Stimulated activated naive CD8-positive, alpha-beta T cell treated with anti-CD3 and anti-CD28 coated beads, Interleukin-15, Interleukin-2, amounts not matched to agents 100 ng/mL and 50 ng/mL, for 24 hours (primary cell): ENCODE data around the gene CCDC71L.

Experiments used
- H3K27ac Mint-ChIP-seq: one replicate; pipeline ENCODE4 v1.8.0; 2021; ENCODE audit warnings: mild to moderate bottlenecking, mixed read lengths
- H3K27me3 Mint-ChIP-seq: one replicate; pipeline ENCODE4 v1.8.0; 2021; ENCODE audit warnings: mixed read lengths
- H3K36me3 Mint-ChIP-seq: one replicate; pipeline ENCODE4 v1.8.0; 2021; ENCODE audit warnings: low read depth, mixed read lengths
- H3K4me1 Mint-ChIP-seq: one replicate; pipeline ENCODE4 v1.8.0; 2021; ENCODE audit warnings: low read depth, mixed read lengths
- H3K4me3 Mint-ChIP-seq: one replicate; pipeline ENCODE4 v1.8.0; 2021; ENCODE audit warnings: mild to moderate bottlenecking, mixed read lengths
- H3K9me3 Mint-ChIP-seq: one replicate; pipeline ENCODE4 v1.8.0; 2021; ENCODE audit warnings: mixed read lengths

The CCDC71L gene

DNA sequence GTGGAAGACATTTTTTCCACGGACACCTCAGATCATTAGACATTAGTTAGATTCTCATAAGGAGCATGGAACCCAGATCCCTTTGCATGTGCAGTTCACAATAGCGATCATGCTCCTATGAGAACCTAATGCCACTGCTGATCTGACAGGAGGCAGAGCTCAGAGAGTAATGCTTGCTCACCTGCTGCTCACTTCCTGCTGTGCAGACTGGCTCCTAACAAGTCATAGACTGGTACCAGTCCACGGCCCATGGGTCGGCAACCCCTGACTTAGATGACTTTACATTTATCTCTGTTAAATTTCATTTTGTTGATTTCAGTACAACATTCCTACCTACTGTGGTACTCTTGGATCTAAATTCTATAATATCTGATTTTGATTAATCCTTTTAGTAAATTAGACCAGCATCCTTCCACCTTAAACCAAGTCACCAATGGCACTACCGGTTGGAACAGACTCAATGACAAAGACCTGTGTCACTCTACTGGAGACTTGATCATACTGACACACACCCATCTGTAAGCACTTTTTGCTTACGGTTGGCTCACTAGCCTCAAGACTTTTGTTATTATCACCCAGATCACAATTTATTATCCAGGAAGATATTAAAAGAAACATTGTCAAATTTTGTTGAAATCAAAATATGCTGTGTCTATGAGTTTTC, 8.0 kb upstream of the CCDC71L start:
- Mint-ChIP-seq H3K4me3 (no peak overlapping the region), H3K27ac (no peak overlapping the region), H3K9me3 (peaks cover 10% of the 10 kb centered on the region)

DNA sequence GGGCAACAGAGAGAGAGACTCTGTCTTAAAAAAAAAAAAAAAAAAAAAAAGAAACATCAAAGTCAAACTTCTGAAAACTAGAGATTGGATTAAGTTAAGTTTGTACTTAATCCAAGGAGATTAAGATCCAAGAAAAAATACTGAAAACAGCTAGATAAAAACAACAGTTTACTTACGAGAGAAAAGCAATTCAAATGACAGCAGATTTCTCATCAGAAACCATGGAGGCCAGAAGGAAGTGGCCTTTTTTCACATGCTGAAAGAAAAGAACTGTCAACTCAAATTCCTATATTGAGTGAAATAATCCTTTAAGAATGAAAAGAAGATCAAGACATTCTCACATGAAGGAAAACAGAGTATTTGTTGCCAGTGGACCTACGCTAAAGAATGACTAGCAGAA, 5.4 kb upstream of the CCDC71L start:
- H3K9me3 Mint-ChIP-seq: no peaks in the 10 kb centered on the region
- H3K27me3 Mint-ChIP-seq: no peaks in the 10 kb centered on the region
- H3K27ac Mint-ChIP-seq: no peak overlapping the region
- H3K36me3 Mint-ChIP-seq: no peaks in the 10 kb centered on the region
- H3K4me1 Mint-ChIP-seq: peaks cover 11% of the 10 kb centered on the region
- H3K4me3 Mint-ChIP-seq: no peak overlapping the region

More for the DNA sequence above, 8.0 kb upstream of the CCDC71L start:
- Mint-ChIP-seq H3K4me1 (peaks cover 6% of the 10 kb centered on the region), H3K36me3 (peaks cover 3% of the 10 kb centered on the region), H3K27me3 (no peaks in the 10 kb centered on the region)

DNA sequence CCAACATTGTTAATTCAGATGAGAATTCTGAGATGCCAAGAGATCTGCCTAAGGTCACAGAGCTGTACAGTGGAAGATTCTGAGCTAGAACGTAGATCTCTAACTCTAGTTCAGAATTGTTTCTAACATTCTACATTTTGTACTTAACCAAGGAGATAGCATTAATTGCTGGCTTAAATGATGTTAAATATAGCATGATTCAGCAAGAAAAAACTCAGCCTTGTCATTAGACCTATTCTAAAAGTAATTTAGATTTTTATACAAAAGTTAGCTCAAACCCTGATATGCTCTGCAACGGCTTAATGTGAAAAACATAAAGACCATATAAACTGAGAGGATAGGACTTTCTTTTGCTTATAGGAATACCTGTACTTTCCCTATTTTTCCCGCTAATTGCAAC, 3.4 kb upstream of the CCDC71L start:
- Mint-ChIP-seq H3K27me3 (no peaks in the 10 kb centered on the region), H3K4me1 (peaks cover 12% of the 10 kb centered on the region), H3K36me3 (no peaks in the 10 kb centered on the region), H3K9me3 (no peaks in the 10 kb centered on the region), H3K27ac (no peak overlapping the region), H3K4me3 (no peak overlapping the region)

DNA sequence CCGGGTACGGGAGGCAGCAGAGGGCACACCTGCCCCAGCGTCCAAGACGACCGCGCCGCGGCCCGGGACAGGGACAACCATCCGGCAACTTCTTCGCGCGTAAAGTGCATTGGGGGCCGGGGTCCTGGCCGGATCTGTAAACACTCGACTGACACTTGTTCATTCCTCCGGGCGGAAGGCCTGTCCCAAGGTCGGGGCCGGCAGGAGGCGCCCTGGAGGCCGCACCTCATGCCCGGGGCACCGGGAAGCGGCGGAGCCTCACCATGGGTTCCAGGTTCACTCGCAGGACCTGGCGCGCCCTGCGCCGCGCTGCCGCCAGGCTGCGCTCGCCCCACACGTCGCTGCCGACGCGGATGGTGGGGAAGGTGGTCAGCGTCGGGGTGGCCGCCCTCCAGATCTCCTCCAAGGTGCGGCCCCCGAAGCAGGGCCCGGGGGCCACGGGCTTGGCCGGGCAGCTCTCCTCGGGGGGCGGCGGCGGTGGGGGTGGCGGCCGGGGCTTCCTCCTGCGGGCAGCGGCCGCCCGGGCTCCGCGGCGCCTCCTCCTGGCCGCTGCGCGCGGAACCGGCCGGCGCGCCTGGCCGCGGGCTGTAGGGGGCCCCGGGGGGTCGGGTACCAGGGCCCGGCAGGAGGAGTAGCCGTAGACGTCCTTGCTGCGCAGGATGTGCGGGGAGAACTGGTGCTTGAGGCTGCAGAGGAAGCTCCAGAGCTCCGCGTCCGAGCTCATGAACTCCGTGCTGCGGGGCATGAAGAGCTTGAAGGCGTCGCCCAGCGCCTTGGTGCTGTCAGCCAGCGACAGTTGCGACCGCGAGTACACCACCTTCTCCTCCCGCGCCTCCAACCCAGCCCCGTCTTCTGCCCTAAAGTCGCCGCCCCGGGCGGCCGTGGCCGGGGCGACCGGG, 746 bp downstream of the CCDC71L start:
- Mint-ChIP-seq H3K9me3 (no peaks in the 10 kb centered on the region), H3K36me3 (no peaks in the 10 kb centered on the region), H3K4me1 (peaks cover 36% of the 10 kb centered on the region), H3K27ac (peak overlapping the region; percentile 89), H3K27me3 (no peaks in the 10 kb centered on the region), H3K4me3 (peak overlapping the region; percentile 94)

DNA sequence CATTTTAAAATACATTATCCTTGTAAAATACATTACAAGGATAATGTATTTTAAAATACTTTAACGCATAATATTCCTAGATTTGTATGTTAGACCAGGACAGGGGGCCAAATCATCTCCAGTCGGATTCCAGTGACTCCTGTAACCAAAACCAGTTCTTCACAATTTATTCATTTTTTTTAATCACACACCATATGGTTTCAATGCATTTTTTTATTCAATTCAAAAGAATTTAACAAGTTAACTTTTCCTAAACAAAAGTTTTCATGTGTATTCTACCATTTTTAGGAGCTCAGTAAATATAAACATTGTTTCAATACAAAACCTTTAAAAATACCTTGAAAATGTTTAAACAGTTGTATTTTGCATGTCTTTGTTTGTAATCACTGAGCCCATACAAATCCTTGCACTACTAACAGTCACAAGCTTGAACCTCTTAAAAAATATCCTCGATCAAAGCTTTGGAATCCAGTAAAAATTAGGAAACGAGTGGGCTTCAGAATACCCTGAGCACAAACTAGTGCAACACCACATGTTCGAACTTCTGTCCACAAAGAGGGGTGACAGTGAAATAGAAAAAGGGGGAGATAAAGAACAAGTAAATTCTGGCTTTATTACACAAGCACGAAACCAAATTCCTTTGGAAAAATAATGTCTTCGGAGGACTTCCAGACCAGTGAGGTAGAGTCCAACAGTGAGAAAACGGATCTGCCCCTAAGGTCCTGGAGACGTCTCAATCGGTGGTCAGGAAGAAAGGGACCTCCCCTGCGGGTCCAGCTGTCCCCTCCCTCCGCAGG, 1.6 kb downstream of the CCDC71L start:
- Mint-ChIP-seq H3K27ac (peak overlapping the region; percentile 89), H3K4me1 (peaks cover 36% of the 10 kb centered on the region), H3K9me3 (no peaks in the 10 kb centered on the region), H3K36me3 (no peaks in the 10 kb centered on the region), H3K4me3 (peak overlapping the region; percentile 94), H3K27me3 (no peaks in the 10 kb centered on the region)

DNA sequence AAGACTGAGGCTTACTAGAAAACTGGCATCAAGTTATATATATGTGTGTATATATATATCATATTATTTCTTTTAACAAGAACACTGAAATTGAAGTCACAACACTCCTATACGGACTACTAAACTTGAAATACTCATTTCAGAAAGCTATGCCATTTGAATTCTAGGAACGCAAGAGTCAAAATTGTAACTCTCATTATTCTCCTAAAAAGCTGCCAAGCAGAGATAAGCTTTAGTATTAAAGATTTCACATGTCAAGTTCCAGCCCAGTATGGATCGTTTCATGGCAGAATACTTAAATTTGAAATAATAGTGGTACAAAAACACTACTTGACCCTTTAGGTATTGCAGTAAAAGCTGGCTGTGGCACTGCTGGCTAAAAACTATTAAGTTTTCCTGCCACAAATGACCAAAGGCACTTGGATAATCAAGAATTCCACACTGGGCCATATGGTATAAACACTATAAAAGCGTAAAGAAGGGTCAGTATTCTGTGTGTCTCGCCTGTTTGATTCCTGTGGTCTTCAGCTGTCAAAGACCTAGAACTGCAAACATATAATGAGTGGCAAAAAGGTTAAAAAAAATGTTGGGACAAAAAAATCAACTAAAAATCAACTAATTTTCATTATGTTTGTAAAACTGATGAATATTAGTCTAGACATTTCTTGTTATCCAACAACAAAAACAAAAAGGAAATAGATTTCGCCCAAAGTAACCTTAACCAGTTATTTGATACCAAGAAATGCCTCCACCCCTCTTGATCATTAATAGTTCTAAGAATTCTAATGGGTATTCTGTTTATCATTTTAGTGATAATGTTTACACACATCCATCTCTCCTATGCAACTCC, 2.4 kb downstream of the CCDC71L start:
- H3K4me1 Mint-ChIP-seq: peaks cover 36% of the 10 kb centered on the region
- H3K9me3 Mint-ChIP-seq: no peaks in the 10 kb centered on the region
- H3K27ac Mint-ChIP-seq: no peak overlapping the region
- no peaks in the 10 kb centered on the region for H3K27me3 Mint-ChIP-seq
- peak overlapping the region; percentile 94 for H3K4me3 Mint-ChIP-seq
- H3K36me3 Mint-ChIP-seq: no peaks in the 10 kb centered on the region

DNA sequence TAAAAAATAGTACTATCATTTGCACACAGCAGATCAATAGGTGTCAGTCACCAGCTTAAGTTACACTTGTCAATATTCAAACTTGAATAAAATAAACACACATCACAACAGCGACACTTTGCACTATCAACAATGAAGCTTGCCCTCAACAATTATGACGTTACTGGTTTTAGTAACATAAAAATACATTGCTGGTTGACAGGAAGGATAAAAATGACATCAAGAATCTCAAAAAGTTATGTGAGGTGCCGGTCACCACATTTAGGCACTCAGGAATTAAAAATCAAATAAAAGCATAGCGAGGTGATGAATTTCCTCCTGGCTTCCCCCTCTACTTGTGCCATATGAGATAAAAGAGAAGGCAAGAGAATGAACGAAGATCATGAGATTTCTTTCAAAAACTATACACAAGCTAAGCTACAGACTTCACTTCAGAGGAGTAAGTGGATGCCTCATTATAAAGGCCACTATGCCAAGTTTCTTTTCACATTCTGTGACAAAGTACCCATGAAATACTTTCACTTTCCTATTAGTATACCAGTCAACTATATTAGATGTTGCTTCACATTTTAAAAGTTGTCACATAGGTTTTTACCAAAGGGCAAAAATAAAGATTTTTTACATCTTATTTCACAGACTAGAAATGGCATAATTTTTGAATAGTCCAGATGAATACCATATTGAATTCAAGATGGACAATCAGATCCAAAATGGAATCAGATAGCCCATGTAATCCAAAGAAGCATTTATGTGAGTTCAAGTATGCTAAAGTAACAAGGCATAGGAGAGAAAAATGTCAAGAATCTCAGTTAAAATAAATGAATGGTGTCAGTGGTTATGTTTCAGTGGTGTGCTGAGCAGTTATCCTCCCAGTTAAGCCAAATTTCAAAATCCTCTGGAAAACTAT, 3.6 kb downstream of the CCDC71L start:
- Mint-ChIP-seq H3K27ac (peak overlapping the region; percentile 65), H3K27me3 (no peaks in the 10 kb centered on the region)

DNA sequence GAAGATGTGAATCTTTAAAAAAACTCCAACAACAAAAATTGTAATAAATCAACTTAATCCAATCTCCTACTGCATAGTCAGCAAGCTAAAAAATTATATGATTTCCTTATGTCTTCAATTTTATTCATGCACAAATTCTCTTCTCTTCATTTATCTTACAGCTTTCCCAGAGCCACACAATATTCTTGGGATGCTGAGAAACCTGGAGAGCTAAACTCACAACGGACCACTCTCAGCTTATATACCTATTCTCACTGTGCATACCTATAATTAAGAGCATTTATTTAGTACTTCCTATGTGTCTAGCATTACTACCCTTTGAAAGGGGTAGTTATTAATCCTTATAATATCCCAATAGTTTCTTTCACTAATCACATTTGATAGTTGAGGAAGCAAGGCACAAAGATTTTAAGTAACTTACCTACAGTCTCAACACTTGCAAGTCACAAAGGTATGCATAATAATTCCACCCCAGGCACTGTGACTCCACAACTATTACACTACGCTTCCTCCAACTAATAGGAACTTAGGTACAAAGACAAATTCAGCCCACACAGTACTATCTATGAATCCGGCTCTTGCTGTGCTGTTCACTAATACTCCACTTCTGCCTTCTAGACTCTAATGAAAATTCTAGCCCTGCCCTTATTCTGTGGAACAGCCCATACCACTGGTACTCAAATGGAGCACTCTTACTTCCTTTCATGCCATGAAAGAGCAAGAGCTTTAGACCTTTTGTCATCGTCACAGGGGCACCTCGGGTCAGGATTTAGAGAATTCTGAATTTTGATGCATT, 5.1 kb downstream of the CCDC71L start:
- H3K4me1 Mint-ChIP-seq: peaks cover 26% of the 10 kb centered on the region
- no peak overlapping the region for H3K4me3 Mint-ChIP-seq
- H3K27me3 Mint-ChIP-seq: no peaks in the 10 kb centered on the region
- H3K36me3 Mint-ChIP-seq: no peaks in the 10 kb centered on the region
- no peaks in the 10 kb centered on the region for H3K9me3 Mint-ChIP-seq
- H3K27ac Mint-ChIP-seq: no peak overlapping the region

More for the DNA sequence above, 3.6 kb downstream of the CCDC71L start:
- Mint-ChIP-seq H3K9me3 (no peaks in the 10 kb centered on the region), H3K4me1 (peaks cover 36% of the 10 kb centered on the region), H3K36me3 (no peaks in the 10 kb centered on the region), H3K4me3 (peak overlapping the region; percentile 69)

DNA sequence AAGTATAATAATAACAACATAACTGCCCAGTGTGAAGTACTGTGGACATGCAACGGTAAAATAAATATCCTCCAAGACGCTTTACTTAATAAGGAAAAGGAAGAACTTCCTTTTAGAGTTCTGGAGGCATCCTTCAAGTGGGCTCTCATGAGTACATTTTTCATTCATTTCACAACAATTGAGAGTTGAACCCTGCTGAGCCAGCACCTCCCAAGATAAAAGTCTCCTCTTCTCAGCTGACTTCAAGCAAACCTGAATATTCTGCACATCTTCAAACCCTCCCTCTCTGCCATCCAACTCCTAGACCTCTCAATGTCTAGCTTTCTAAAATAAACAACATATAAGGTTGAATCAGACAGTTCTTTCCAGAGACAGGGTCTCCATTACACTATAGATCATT, 7.5 kb downstream of the CCDC71L start:
- no peaks in the 10 kb centered on the region for H3K36me3 Mint-ChIP-seq
- H3K9me3 Mint-ChIP-seq: no peaks in the 10 kb centered on the region
- H3K27me3 Mint-ChIP-seq: no peaks in the 10 kb centered on the region
- no peak overlapping the region for H3K27ac Mint-ChIP-seq
- H3K4me1 Mint-ChIP-seq: peaks cover 15% of the 10 kb centered on the region
- H3K4me3 Mint-ChIP-seq: no peak overlapping the region

DNA sequence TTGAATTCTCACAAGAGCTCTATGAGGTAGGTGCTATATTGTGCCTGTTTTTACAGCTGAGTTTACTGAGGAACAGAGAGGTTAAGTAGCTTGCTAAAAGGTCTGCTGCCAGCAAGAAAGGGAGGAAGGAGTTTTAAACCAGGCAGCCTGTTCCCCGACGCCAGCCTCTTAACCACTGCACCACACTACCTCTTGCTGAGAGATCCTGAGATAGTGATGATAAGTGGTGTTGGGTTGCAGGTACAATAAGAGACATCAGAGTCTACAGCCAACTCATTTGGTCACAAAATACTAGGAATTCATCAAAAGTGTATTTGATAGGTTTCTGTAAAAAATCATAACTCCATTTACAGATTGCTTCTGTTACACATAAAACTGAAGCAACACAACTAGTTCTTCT, 8.0 kb downstream of the CCDC71L start:
- Mint-ChIP-seq H3K36me3 (no peaks in the 10 kb centered on the region), H3K4me3 (no peak overlapping the region), H3K4me1 (peaks cover 11% of the 10 kb centered on the region), H3K27ac (no peak overlapping the region), H3K27me3 (no peaks in the 10 kb centered on the region), H3K9me3 (no peaks in the 10 kb centered on the region)

DNA sequence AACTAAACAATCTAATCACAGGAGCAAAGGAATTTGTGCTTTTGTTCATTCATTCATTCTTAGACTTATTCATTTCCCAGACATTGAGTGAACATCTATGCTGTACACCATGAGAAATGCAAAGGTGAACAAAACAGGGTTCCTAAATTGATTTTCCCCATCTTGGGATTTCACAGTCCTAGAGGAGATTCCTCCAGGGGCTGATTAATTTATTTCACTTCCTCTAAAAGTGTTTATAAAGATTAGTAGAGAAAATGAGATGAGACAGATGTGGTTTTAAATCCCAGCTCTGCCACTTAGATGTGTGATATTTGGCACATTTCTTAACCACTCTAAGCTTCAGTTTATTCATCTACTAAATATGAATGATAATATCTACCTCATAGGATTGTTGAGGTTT, 8.9 kb downstream of the CCDC71L start:
- Mint-ChIP-seq H3K36me3 (no peaks in the 10 kb centered on the region), H3K27ac (no peak overlapping the region)

DNA sequence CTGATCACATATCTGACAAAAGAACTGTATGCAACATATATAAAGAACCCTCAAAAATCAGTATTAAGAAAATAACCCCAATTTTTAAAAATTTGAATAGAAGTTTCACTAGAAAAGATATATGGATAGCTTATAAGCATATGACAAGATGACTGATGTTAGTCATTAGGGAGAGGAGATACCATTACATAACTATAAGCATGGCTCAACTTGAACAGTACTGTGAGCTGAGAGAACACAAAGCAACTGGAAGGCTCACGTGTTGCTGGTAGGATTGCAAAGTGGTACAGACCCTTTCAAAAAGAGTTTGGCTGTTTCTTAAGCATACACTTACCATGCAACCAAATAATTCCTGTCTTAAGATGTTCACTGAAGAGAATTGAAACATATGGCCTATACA, 14.7 kb downstream of the CCDC71L start:
- Mint-ChIP-seq H3K36me3 (no peaks in the 10 kb centered on the region), H3K27me3 (peaks cover 5% of the 10 kb centered on the region), H3K9me3 (no peaks in the 10 kb centered on the region), H3K4me3 (no peak overlapping the region), H3K27ac (no peak overlapping the region), H3K4me1 (no peaks in the 10 kb centered on the region)

More for the DNA sequence above, 8.9 kb downstream of the CCDC71L start:
- no peaks in the 10 kb centered on the region for H3K9me3 Mint-ChIP-seq
- no peak overlapping the region for H3K4me3 Mint-ChIP-seq
- H3K27me3 Mint-ChIP-seq: no peaks in the 10 kb centered on the region
- H3K4me1 Mint-ChIP-seq: peaks cover 2% of the 10 kb centered on the region

DNA sequence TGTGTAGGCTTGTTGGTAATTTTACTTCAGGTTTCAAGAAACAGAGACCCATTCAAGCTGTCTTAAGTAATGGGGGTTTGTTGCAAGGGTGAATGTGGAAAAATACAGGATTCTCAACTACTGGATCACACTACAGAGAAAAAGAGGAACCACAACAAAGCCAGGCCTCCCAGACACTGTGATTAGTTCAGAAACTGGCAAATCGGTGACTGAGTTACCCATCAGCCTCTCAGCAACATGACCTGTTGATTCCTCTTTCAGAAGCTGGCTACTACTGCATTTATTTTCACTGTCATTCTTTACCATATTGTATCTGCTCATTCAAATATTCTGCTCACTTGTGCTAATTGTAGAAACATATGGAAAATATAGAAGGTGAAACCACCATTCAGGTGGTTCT, 16.0 kb downstream of the CCDC71L start:
- H3K27me3 Mint-ChIP-seq: peaks cover 9% of the 10 kb centered on the region
- no peaks in the 10 kb centered on the region for H3K4me1 Mint-ChIP-seq
- H3K9me3 Mint-ChIP-seq: no peaks in the 10 kb centered on the region

More for the DNA sequence above, 16.0 kb downstream of the CCDC71L start:
- no peak overlapping the region for H3K4me3 Mint-ChIP-seq
- no peak overlapping the region for H3K27ac Mint-ChIP-seq
- no peaks in the 10 kb centered on the region for H3K36me3 Mint-ChIP-seq
